ELR (cell line): ENCODE data around the gene PPP1R3D.
A peak's percentile ranks its signal among the peaks of the same experiment; 100 is the strongest.
"Not testable (repeated sequence)": the region's sequence is repeated elsewhere in the genome, so short reads cannot be mapped to it uniquely, and the experiment has no call there.

Experiments used
- DNase-seq: peaks from one replicate; pipeline ENCODE4 v3.0.0-alpha.2; 2015; ENCODE audit warnings: low read depth

PPP1R3D gene

DNA sequence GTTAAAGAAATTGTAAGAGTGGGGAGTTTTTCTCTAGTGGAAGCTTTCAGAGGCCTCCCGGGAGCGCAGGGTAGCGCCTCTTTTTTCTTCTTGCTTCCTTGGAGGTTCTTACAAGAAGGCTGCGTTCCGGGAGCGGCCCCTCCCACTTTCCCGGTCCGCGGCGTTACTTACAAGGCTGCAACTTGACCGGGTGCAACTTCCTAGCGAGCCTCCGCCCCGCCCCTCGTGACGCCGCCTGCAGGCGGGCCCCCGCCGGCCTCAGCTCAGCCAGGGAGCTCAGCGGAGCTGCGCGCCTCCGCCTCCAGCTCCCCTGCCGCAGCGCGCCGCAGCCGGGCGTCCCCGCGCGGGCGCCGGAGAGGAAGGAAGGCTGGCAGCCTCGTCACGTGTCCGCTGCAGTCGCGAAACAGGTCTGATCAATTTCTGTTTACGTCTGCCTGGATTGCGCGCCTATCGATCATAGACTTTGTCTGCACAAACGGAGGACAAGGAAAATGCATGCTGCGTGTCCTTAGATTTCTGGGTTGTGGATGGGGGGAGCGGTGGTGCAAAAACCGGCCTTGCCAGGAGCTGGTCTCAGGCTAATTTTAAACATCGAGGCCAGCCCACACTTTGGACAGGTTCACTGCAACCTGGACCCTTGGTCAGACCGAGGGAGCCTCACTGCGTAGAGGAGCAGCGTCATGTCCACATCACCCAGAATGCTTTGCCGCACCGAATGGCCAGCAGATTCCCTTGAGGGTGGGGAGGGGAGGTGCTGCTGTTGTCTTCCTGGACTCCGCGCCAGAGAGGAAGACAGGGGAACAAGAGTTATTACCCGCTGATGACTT, at the start of gene PPP1R3D, which contains the start of gene FAM217B:
Gene PPP1R3D (minus strand): TSS at position 177 of the 827 bp plus-strand sequence. CDS start 374 bp downstream, outside the sequence.
Gene FAM217B (plus strand): TSS at position 261 of the 827 bp plus-strand sequence. CDS start 3,555 bp downstream, outside the sequence.
- peak; percentile 96 for DNase-seq

DNA sequence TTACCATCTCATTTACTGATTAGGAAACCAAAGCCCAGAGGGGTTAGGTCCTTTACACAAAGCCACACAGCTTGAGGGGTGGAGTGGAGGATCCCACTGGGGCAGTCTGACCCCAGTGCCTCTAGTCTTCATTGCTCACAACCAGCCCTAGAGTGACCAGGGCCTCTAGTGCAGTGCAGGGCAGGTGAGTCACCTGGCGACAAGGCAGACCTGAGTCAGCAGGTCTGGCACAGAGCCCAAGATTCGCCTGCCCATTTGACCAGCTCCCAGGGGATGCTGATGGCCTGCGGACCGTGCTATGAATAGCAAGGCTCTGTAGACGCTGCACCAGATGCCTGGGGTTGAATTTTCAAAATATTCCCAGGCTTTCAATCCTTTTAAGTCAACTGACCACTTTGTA, 48.0 kb upstream of the PPP1R3D start:
- DNase-seq, result peak; percentile 49

DNA sequence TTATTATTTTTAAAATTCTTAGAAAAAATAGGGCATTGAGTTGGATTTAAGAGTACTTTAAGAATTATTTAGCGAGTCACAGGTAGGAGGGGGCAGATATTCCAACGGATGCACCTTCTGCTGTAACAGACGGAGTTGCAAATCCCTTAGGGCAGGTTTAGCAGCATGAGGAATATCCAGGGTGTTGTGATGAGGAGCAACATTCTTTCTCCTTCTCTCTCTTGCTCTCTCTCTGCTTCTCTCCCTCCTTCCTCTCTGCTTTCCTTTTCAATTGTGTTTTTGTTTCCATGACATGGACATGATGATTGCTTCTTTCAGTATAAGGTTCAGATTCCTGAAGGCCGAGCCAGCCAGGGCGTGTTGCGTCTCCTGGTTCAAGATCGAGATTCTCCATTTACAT, 47.0 kb upstream of the PPP1R3D start:
- no peak for DNase-seq

DNA sequence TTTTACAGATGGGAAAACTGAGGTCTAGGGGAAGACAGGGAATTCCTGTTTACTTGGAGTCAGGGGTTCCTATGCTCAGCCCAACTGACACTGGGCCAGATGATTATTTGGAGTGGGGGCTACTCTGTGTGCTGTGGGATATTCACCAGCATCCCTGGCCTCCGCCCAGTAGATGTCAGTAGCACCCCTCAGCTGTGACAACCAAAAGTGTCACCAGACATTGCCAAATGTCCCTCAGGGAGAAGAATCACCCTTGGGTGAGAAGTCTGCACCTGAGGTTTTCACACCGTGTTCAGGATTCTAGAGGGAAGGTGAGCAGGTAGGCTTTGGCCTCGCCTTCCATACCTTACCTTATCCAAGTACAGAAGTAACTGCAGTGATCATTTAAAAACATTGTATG, 45.8 kb upstream of the PPP1R3D start:
- DNase-seq, result no peak

DNA sequence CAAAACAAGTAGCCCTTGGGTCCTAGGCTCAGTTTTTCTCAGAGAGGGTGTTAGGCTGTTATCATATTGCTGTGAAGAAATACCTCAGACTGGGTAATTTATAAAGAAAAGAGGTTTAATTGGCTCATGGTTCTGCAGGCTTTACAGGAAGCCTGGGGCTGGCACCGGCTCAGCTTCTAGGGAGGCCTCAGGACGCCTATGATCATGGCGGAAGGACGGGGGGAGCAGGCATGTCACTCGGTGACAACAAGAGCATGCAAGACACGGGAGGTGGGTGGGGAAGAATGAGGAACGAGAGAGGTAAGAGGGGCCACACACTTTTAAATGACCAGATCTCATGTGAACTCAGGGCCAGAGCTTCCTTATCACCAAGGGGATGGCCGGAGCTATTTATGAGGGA, 45.1 kb upstream of the PPP1R3D start:
- DNase-seq, result no peak

DNA sequence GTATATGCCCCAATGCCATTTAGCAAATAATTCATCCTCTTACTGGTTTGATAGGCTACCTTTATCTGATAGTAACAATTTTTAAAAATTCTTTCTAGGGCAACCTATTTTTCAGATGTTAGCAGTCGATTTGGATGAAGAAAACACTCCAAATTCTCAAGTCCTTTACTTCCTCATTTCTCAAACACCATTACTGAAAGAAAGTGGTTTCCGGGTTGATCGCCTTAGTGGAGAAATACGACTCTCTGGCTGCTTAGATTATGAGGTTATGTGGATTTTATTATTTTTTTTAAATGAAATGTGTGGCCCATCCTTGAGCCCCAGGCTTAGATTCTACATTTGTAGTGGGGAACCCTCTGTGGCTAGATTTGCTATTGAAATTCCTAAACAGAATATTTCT, 44.4 kb upstream of the PPP1R3D start:
- no peak for DNase-seq

GRCh38 chr20:59983076-59983475, 43.0 kb upstream of the PPP1R3D start:
- no peak for DNase-seq

DNA sequence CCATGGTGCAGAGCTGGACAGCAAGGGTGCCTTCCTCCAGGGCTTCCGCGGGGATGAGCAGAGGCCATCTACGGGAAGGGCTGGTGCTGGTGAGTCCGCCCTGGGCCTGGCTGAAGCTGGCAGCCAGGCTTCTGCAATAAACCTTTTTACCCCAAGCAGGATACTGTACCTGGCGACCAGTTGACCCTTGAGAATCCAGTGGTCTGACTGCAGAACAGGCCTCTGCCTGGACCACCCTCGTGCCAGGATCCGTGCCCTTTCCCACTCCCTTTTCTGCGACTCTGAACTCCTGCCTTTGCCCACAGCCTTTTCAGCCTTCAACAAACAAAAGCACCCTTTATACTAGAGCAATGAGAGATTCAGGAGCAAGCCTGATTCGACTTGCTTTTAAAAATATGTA, 37.0 kb upstream of the PPP1R3D start:
- DNase-seq, result no peak

DNA sequence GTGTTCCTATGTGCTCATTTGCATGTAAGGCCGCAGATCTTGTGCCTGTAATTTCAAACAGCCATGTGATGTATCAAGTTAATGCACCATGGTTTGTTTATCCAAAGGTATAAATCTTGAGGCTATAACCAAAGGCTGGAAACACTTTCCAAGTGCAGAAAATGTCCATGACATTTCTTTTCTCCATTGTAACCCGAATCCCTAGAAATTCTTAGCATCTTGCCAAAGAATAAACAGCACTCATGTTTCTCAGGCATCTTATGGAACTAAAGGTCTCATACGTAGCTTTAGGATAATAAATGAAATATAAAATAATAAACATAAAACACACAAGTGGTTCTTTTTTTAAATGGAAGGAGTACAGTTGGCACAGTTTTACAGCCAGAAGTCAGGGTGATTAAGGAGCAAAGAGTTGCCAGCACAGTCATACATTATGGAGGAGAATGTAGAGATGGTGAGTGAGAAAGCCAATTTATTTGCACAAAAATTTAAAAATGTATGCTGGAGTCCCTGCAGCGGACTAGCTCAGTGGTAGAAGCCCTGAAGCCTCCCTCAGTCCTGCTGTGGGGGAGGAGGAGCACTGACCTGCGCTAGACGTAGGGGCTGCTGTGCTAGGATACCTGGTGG, 36.2 kb upstream of the PPP1R3D start:
- DNase-seq, result no peak

- DNase-seq, result no peak
Measured at GRCh38 chr20:59972037-59972801, 32.1 kb upstream of the PPP1R3D start.

DNA sequence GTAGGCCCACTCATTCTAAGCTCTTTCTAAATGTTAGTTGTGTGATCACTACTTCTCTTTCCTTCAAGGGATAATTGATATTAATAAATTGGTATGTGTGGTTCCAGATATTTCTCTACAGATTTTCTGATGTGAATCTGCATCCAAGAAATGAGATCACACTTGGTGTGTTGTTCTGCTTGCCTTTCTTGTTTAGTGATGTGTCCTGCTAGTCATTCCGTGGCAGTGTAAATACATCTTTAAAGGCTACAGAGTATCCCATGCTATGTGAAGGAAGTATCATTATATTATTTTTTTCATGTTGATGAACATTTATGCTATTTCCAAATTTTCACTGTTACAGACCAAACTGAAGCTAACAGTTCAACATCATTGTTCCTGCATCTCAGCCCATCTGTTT, 31.3 kb upstream of the PPP1R3D start:
- DNase-seq, result no peak

- no peak for DNase-seq
Measured at GRCh38 chr20:59966428-59966827, 26.3 kb upstream of the PPP1R3D start.

DNA sequence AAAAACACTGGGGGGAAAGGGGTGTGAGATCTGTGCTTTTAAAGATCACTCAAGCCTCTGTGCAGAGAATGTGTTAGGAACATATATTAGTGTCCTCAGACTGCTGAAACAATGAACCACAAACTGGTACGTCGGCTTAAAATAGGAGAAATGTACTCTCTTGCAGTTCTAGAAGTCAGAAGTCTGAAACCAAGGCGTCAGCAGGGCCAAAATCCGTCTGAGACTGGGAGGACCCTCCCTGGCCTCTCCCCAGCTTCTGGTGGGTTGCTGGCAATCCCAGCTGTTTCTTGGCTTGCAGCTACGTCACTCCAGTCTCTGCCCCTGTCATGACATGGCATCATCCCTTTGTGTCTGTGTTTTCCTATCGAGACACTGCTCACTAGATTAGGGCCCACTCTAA, 22.1 kb upstream of the PPP1R3D start:
- DNase-seq, result no peak

- no peak for DNase-seq
Measured at GRCh38 chr20:59961423-59961822, 21.3 kb upstream of the PPP1R3D start.

DNA sequence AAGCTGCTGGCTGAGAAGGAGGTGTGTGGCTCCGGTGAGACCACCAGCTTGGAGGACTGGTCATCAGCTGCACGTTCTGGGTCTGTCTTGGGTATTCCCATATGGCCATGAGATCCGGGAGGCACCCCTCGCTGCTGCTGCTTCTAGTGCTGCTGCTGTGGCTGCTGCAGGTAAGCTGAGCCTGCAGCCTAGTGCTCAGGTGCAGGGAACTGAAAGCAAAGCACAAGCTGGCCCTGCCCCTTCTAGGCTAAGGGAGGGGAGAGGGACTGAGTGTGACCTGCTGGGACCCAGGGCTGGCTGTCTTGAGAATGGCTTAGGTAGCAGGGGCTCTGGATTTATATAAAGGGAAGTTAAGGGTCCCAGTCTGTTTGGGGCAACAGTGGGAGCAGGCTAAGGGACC, 18.5 kb upstream of the PPP1R3D start:
- no peak for DNase-seq

DNA sequence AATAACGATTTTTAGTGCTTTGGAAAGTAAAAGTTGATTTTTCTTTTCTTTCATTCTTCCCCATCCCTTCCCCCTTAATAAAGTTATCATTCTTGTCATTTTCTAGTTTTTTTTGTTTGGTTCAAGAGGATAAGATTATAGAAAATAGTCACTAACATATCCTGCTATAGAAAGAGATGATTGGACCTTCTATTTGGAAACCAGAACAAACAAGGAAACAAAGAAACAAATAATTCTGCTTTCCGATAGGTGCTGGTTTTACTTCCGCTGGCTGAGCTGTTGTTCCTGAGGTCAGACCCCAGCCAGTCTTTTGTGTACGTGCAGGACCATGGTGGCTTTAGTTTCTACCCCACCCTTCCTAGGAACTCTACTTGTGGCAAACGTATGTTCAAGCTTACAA, 18.0 kb upstream of the PPP1R3D start, which contains the start of gene CDH26:
Gene CDH26 (plus strand): TSS at position 301 of the 400 bp plus-strand sequence. CDS start 304 bp downstream, outside the sequence.
- DNase-seq, result no peak

- DNase-seq, result not testable (repeated sequence)
Measured at GRCh38 chr20:59957568-59957967, 17.5 kb upstream of the PPP1R3D start.

DNA sequence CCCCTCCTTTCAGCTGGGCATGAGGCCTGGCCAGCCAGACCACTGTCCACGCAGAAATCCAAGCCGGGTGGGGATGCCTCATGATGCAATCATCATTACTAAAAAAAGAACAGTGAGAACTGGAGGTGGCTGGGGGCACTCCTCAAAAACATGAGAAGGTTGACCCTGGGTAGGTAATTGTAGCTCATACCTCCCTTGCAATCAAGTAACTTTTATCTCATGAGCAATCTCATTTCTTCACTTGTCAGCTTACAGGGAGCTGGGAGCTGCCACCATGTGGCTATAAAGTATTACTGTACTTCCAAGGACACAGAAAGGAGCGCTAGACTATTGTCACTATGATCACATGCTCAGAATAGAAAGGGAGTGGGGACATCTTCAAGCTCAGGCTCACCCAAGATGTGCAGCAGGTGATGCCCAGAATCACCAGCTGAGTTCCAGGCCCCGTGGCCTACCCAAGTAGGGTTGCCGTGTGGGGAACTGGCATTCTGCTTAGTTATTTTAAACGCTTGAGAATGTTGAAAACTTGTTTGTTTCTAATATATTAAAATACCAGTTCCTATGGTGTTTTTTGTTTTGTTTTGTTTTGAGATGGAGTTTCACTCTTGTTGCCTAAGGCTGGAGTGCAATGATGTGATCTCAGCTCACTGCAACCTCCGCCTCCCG, 15.2 kb upstream of the PPP1R3D start:
- peak; percentile 48 for DNase-seq

DNA sequence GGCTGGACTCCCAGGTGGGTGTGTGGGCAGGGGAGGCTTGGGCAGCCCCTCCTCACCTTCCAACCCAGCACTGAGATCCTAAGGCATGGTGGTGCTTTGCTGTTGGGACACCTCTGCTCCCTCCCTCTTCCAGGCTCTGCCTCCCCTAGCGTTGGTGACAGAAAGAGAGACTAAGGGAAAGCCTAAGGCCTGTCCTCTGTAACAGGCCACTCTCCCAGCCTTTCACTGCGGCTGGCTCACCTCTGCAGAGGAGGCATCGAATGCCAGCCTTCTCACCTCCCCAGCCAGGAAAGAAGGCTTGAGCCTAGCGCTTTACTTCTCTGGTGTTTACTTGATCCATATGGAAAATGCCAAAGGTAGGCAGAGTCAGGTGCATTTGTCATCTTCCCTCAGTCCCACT, 14.6 kb upstream of the PPP1R3D start:
- DNase-seq, result no peak

- no peak for DNase-seq
Measured at GRCh38 chr20:59949911-59950310, 9.8 kb upstream of the PPP1R3D start.

DNA sequence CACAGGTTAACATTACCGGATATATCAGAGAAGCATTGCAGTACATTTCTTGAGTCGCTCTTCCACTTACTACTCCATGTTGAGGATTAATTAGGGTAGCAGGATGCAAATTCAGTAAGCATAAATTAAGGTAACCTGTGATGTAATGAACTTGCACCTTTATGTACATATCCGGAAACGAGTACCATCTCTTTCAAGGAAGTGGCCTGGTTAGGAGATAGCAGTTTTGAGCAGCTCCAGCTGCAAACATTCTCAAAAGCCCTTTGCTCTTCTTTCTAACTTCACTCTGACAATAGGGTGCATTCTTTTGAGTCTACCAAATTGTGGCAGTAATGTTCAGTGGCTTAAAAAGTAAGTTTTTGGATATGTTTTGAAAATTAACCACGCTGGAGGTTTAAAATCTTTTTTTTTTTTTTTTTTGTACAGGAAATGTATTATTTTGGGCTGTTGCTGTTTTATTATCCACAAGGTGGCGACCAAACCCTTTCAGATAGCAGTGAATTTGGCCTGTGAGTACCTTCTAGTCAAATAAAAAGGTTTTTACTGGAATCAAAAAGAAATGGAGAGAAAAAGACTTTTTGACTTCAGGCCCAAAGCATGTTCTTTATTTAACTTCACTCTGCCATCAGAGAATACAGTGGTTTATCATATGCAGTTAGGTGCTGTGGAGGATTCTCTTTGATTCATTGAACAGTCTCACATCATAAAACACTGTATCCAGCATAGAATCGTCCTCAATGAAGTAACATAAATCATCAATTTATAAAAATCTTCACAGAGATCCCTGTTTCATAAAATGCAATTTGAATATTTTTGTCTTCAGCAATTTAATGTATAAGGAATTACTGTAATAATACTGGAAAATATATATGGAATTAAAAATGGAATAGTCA, 9.0 kb upstream of the PPP1R3D start:
- DNase-seq, result peak; percentile 67
